ENCODE data around the gene LAMP5.

DNA sequence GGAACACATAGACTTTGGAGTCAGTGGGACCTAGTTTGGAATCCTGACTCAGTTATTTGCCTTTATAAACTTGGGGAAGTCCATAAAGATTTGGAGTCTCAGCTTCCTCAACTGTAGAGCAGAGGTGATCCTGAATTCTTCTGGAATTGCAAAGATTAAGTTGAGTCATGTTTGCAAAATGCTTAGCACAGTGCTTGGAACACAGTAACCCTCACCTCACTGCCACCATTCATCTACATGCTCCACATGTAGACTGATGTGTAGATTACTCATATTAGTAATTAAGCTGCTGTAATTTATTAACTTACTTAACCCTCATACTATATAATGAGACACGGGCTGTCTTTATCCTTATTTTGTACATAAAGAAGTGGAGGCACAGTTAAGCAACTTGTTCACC, 61.4 kb downstream of the LAMP5 start:
- TF ChIP-seq TAF1 (IDR thresholded peaks at IDR 0.05; ENCODE audit: borderline replicate concordance, insufficient read depth, low read length) (no peak), POLR2AphosphoS5 (IDR thresholded peaks at IDR 0.05; ENCODE audit: low read depth, low read length) (no peak), SIN3A (IDR thresholded peaks at IDR 0.05; ENCODE audit: borderline replicate concordance, insufficient read depth, low read length) (no peak)

Measured in PFSK-1 (cell line).